ENCODE measurements around the gene PCDH9. TPM values are rescaled to one million over a fixed set of nuclear protein-coding genes. Genes with fewer than 3 reads are reported as not detected.
"Not testable (repeated sequence)": the region's sequence is repeated elsewhere in the genome, so short reads cannot be mapped to it uniquely, and the experiment has no call there.

Gene PCDH9
- total and polyA plus RNA-seq, 5 experiments from 2014 or later: 0.04 to 1.7 (median 0.35) TPM

DNA sequence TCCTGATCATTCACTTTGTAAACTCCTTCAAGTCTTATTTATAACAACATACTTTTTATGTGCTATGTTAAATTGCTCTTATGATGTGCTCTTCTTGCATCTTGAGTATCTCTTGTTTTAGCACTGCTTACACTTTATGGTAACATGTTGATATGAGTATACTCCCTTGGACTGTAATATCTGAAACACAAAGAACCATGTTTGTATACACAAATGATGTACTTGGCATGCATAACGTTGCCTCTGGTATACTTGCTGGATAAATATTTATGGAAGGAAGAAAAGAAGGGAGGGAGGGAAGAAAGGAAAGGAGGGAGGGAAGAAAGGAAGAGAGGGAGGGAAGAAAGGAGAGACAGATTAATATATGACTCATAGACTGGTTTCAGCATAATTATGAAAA, 333.2 kb downstream of the PCDH9 start:
- no peak overlapping the region for H3K4me3 Mint-ChIP-seq
- no peak for ATAC-seq
- H3K4me1 Mint-ChIP-seq: no peaks in the 10 kb centered on the region
- no peak overlapping the region for H3K27ac Mint-ChIP-seq
- H3K36me3 Mint-ChIP-seq: no peaks in the 10 kb centered on the region
- H3K27me3 Mint-ChIP-seq: no peaks in the 10 kb centered on the region
- H3K9me3 Mint-ChIP-seq: no peaks in the 10 kb centered on the region
- POLR2A ChIA-PET: no interaction called here
- no peak for DNase-seq

DNA sequence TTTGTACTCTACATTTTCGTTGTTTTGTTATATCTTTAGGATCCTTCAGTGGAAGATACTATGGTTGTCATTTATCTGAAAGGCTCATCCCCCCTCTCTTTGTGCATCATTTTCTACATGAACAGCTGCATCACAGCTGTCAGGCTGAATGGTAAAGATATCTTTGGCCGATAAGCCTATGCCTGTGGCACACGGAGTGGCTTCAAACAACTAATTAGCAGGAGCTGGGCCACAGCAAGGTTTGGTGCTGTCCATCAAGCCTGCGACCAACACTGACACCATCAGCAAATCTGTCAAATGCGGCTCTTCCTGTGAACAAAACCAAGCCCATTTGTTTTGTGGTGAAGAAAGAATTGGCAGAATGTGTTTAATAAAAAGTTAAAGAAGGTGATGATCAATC, 334.4 kb downstream of the PCDH9 start:
- Mint-ChIP-seq H3K9me3 (peaks cover 0 to 7% (median 0%) of the 10 kb centered on the region in 9 donors), H3K4me1 (no peaks in the 10 kb centered on the region), H3K27me3 (no peaks in the 10 kb centered on the region), H3K27ac (no peak overlapping the region), H3K36me3 (no peaks in the 10 kb centered on the region), H3K4me3 (no peak overlapping the region)
- POLR2A ChIA-PET: no interaction called here
- DNase-seq (no peak), ATAC-seq (no peak)

DNA sequence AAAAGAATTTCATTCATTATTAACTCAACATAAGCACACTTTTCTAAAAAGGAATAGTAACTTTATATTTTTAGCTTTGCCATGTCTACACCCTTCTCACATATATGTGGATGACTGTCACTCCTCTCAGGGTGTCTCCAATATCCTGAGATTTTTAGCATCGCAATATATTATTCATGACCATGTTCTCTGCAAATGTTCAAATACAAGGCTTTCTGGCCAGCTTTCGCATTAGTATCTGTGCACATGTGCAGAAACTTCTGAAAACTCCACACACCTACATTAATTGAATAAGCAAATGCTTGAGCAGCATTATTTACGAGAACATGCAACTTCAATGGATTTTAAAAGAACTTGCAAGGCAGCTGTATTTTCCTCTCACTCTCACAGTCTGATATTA, 334.8 kb downstream of the PCDH9 start:
- H3K36me3 Mint-ChIP-seq: no peaks in the 10 kb centered on the region
- DNase-seq (no peak), ATAC-seq (no peak)
- POLR2A ChIA-PET: no interaction called here
- H3K4me3 Mint-ChIP-seq: no peak overlapping the region
- H3K9me3 Mint-ChIP-seq: peaks cover 0 to 9% (median 0%) of the 10 kb centered on the region in 9 donors
- H3K4me1 Mint-ChIP-seq: no peaks in the 10 kb centered on the region
- no peaks in the 10 kb centered on the region for H3K27me3 Mint-ChIP-seq
- no peak overlapping the region for H3K27ac Mint-ChIP-seq

DNA sequence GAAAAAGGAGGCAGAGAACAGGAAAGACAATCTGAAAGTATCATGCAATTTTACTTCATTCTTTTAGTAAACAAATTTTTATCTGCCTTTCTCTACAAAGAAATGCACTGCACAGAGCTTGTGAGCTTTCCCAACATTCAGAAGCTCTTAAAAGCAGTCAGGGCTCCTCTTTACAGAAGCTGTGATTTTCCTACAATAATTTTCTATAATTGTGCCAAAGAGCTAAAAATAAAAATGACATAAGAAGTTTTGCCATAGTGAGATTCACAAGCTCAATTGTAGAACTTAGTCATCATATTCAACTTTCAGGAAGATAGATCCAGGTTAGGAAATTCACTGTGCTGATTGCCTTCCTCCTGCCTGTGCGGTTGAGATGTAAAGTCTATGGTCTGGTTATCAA, 341.4 kb downstream of the PCDH9 start:
- POLR2A ChIA-PET: interaction anchor here (0.6 kb wide), 1 partner anchor 882 kb away, joined by 3 read pairs; no protein-coding TSS in a partner anchor
- Mint-ChIP-seq H3K36me3 (no peaks in the 10 kb centered on the region), H3K4me3 (no peak overlapping the region), H3K27ac (no peak overlapping the region), H3K27me3 (peaks cover 0 to 1% (median 0%) of the 10 kb centered on the region in 5 donors), H3K9me3 (peaks cover 0 to 9% (median 0%) of the 10 kb centered on the region in 9 donors), H3K4me1 (peaks cover 0 to 13% (median 0%) of the 10 kb centered on the region in 4 donors)
- ATAC-seq (no peak), DNase-seq (no peak)

DNA sequence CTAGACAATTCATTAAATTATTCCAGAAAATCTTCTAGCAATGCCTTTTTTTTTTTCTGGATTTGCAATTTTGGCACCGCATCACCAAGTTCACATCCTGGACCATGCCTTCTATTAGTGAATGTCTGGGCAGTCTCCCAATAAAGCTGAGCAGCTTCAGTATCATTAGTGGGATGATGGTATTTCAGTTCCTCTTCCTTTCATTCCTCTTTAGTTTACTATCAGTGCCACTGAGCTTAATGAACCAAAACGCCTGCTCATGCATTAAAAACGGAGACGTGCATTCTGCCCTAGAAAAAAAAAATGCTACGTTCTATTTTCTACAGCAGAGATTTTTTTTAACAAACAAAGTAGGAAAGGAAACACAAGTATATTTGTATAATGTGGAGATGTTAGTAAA, 343.0 kb downstream of the PCDH9 start:
- no peak overlapping the region for H3K27ac Mint-ChIP-seq
- H3K9me3 Mint-ChIP-seq: peaks cover 0 to 10% (median 0%) of the 10 kb centered on the region in 9 donors
- no peak for DNase-seq
- POLR2A ChIA-PET: no interaction called here
- H3K4me1 Mint-ChIP-seq: peaks cover 0 to 13% (median 0%) of the 10 kb centered on the region in 4 donors
- no peak overlapping the region for H3K4me3 Mint-ChIP-seq
- no peak for ATAC-seq
- peaks cover 0 to 1% (median 0%) of the 10 kb centered on the region in 5 donors for H3K27me3 Mint-ChIP-seq
- no peaks in the 10 kb centered on the region for H3K36me3 Mint-ChIP-seq

DNA sequence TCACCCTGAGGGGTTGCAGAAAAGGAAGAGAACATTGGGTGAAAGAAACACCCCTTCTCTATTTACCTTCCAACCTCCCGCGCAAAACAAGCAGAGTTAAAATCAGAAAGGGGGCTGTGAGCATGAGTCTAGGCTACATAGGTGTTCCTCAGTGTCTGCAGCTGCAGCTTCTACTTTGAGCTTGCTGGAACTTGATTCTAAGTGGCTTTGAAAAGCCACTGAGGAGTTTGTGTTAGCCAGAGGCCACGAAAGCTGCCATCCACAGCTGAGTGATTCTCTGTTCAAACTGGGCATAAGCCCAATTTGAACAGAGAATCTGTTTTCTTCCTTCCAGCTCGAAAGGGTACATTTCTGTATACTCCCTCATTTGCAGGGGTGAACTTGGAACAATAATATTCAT, 343.9 kb downstream of the PCDH9 start:
- Mint-ChIP-seq H3K4me3 (no peak overlapping the region), H3K27me3 (peaks cover 0 to 1% (median 0%) of the 10 kb centered on the region in 5 donors), H3K27ac (no peak overlapping the region), H3K36me3 (no peaks in the 10 kb centered on the region), H3K4me1 (peaks cover 0 to 13% (median 0%) of the 10 kb centered on the region in 4 donors), H3K9me3 (peaks cover 0 to 11% (median 0%) of the 10 kb centered on the region in 9 donors)
- POLR2A ChIA-PET: no interaction called here
- ATAC-seq (no peak), DNase-seq (no peak)

DNA sequence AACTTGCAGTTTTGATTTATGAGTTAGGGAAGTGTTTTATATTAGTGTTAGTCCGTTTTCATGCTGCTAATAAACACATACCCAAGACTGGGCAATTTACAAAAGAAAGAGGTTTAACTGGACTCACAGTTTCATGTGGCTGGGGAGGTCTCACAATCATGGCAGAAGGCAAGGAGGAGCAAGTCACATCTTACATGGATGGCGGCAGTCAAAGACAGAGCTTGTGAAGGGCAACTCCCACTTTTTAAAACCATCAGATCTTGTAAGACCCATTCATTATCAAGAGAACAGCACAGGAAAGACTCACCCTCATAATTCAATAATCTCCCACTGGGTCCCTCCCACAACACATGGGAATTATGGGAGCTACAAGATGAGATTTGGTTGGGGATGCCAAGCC, 349.0 kb downstream of the PCDH9 start:
- DNase-seq, H3K27ac Mint-ChIP-seq, POLR2A ChIA-PET, ATAC-seq, H3K27me3 Mint-ChIP-seq, H3K4me3 Mint-ChIP-seq, H3K36me3 Mint-ChIP-seq: not testable (repeated sequence)
- Mint-ChIP-seq H3K4me1 (peaks cover 0 to 12% (median 0%) of the 10 kb centered on the region in 4 donors), H3K9me3 (peaks cover 0 to 15% (median 0%) of the 10 kb centered on the region in 9 donors)

DNA sequence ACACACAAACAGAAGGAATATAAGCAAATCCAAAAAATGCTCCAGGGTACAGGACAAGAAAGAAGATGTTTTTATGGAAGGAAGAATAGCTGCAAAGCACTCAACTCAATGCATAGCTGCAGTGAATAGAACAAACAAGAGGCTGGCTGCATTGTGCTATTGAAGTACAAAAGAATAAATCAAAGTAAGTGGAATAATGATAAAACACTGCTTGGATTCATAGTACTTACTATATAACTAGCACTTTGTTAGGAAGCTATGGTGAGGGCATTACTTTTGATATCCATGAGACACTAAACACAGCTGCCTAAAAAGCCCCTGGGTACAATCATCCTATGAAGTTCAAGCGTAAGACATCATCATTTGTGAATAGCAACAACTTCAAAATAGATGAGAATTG, 350.1 kb downstream of the PCDH9 start:
- Mint-ChIP-seq H3K9me3 (peaks cover 0 to 15% (median 0%) of the 10 kb centered on the region in 9 donors), H3K27ac (no peak overlapping the region), H3K27me3 (peaks cover 0 to 1% (median 0%) of the 10 kb centered on the region in 5 donors), H3K4me3 (no peak overlapping the region), H3K4me1 (peaks cover 0 to 10% (median 0%) of the 10 kb centered on the region in 4 donors), H3K36me3 (no peaks in the 10 kb centered on the region)
- ATAC-seq (no peak), DNase-seq (no peak)
- POLR2A ChIA-PET: no interaction called here

DNA sequence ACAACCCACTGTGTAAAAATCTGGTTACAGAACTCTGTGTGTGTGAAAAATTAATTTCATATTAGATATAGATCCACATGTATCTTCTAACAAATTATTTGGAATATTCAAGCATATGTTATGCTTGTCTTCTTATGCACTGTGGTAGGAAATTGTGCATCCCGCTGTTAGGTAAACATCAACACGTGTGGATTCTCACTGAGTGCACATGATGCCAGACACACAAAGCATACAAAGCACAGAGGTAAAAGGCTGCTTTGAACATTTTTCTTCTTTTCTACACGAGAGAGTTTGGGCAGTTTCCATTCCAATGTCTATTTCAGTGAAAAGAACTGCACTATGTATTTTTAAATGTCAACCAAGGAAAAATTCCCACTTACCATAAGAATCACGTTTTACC, 354.9 kb downstream of the PCDH9 start:
- Mint-ChIP-seq H3K27ac (no peak overlapping the region), H3K9me3 (peaks cover 0 to 15% (median 4%) of the 10 kb centered on the region in 9 donors), H3K36me3 (no peaks in the 10 kb centered on the region), H3K4me3 (no peak overlapping the region), H3K4me1 (peaks cover 0 to 10% (median 0%) of the 10 kb centered on the region in 4 donors), H3K27me3 (no peaks in the 10 kb centered on the region)
- POLR2A ChIA-PET: no interaction called here
- DNase-seq (no peak), ATAC-seq (no peak)

DNA sequence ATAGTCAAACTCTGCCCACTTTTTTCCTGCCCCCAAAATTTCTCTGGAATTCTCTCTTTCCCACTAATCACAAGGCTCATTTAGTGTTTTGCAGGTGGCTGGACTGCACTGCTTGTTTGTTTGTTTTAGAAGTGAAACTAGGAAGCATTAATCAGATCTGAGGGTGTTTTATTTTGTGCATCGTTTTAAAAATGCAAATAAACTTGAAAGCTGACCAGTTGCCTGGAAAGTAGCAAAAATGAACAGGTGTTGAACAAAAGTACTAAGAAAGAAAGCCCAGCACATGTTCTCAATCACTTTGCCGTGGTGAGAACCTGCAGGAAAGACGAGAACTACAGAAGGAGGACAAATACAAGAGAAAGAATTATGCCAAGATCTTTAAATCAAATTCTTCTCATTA, 365.5 kb downstream of the PCDH9 start:
- Mint-ChIP-seq H3K27ac (no peak overlapping the region), H3K4me3 (no peak overlapping the region), H3K9me3 (peaks cover 0 to 9% (median 0%) of the 10 kb centered on the region in 9 donors), H3K4me1 (no peaks in the 10 kb centered on the region), H3K27me3 (no peaks in the 10 kb centered on the region), H3K36me3 (no peaks in the 10 kb centered on the region)
- POLR2A ChIA-PET: no interaction called here
- no peak for ATAC-seq
- no peak for DNase-seq

DNA sequence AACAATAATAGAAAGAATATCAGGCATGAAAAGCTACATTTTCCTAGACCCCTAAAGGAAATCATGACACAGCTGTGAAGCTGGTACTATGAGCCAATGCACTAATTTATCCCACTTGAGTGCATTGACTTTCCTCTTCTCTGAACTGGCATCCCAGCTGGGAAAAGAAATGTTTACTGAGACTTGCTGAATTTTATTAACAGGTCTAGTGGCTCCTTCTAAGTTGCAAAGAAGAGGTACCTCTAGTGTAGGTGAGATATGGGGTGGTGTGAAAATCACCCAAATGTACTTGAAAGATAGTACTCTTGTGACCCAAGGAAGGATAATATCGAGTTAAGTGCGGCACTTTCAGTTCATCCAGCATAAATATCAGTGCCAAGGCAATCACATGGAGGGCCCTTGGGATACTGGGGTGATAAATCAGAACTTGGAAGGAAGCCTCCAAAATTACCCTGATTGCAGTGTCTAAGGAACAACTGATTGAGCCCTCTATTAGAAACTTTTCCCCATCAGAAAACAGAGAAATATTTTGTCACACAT, 369.2 kb downstream of the PCDH9 start:
- DNase-seq (no peak), ATAC-seq (no peak)
- POLR2A ChIA-PET: no interaction called here
- Mint-ChIP-seq H3K9me3 (peaks cover 0 to 12% (median 0%) of the 10 kb centered on the region in 9 donors), H3K36me3 (no peaks in the 10 kb centered on the region), H3K27ac (no peak overlapping the region), H3K27me3 (no peaks in the 10 kb centered on the region), H3K4me3 (no peak overlapping the region), H3K4me1 (no peaks in the 10 kb centered on the region)

DNA sequence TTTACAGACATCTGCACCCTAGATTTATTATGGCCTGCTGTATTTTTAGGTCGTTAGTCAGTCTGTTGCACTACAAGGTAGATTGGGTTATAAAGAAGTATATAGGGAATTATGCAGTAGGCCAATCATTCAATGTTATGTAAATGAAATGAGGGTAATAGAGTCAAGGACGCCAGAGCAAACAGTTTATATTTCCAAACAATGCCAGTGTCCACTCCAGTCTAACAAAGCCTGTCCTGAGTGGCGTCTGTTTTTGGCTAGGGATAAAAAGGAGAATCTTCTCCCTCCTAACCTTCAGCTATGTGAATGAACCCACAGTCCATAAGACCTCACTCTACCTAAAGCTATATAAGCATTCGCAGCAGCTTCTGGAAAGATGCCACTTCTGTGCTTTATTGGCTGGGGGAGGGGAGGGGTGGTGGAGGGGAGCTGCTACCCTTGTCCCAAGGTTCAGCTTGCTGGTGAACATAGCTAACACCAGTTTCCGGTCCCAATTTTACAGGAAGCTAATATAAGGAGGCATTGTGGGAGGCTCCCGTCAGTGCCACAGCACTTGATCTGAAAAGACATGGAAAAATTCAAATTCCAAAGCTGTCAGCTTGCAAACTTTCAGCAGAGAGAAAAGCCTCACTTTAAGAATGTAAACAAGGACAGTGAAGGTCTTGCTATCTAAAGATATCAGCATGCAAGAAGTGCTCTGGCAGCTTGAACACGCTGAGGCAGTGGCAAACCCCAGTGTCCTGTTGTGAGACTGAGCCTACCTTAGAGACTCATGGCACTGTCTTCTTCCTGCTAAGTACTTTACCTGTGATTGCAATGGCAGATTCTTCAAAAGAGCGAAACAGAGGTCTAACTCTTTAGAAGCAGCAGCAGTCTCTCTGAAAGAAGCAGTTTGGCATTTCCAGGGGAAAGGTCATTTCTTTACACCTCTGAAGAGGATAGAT, 369.9 kb downstream of the PCDH9 start:
- no peak for DNase-seq
- Mint-ChIP-seq H3K4me3 (no peak overlapping the region), H3K9me3 (peaks cover 0 to 9% (median 0%) of the 10 kb centered on the region in 9 donors), H3K4me1 (no peaks in the 10 kb centered on the region), H3K27ac (no peak overlapping the region), H3K27me3 (no peaks in the 10 kb centered on the region), H3K36me3 (no peaks in the 10 kb centered on the region)
- POLR2A ChIA-PET: no interaction called here
- no peak for ATAC-seq

DNA sequence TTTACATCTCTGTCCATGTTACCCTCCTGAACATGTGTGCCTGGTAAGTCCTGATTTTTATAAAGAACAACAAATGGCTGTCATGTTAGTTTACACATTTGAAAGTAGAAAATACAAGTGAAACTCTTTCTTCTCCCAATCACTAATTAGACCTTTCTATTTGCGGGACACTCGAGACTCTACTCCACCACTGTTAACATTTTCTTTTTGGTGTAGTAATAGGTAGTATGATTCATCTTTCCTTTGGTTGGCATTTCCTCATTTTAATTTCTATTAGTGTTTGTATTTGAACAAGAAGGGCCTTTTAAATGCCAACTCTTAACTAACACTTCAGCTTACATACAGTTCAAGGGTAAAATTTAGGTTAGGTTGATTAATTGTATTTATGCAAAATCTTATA, 371.1 kb downstream of the PCDH9 start:
- POLR2A ChIA-PET: no interaction called here
- H3K4me1 Mint-ChIP-seq: no peaks in the 10 kb centered on the region
- no peak for DNase-seq
- peaks cover 0 to 9% (median 0%) of the 10 kb centered on the region in 9 donors for H3K9me3 Mint-ChIP-seq
- H3K27ac Mint-ChIP-seq: no peak overlapping the region
- no peak for ATAC-seq
- no peak overlapping the region for H3K4me3 Mint-ChIP-seq
- no peaks in the 10 kb centered on the region for H3K36me3 Mint-ChIP-seq
- H3K27me3 Mint-ChIP-seq: no peaks in the 10 kb centered on the region

Measured in naive thymus-derived CD8-positive, alpha-beta T cell (primary cell).